Measurements from ENCODE around the gene WWOX.

The WWOX gene

GRCh38 chr16:78269256-78269655, 169.8 kb downstream of the WWOX start:
- H3K4me1 ChIP-seq (ENCODE audit: control insufficient read depth in 1 of 2, insufficient read depth in 1 of 2, low read depth in 1 of 2, low read length in 1 of 2) = no peaks in the 10 kb centered on the region
- H3K36me3 ChIP-seq = no peaks in the 10 kb centered on the region
- H3K9me3 ChIP-seq = no peaks in the 10 kb centered on the region
- no peaks in the 10 kb centered on the region for H3K27me3 ChIP-seq
- TF ChIP-seq CTCF (IDR thresholded peaks at IDR 0.05) = no peak
- H3K4me3 ChIP-seq (ENCODE audit: low read depth in 1 of 2, low read length in 1 of 2) = no peak overlapping the region
- H3K27ac ChIP-seq = no peak overlapping the region

GRCh38 chr16:78271981-78272380, 172.5 kb downstream of the WWOX start:
- H3K4me3 ChIP-seq (ENCODE audit: low read depth in 1 of 2, low read length in 1 of 2) = no peak overlapping the region
- no peak overlapping the region for H3K27ac ChIP-seq
- TF ChIP-seq CTCF (IDR thresholded peaks at IDR 0.05) = no peak
- no peaks in the 10 kb centered on the region for H3K27me3 ChIP-seq
- no peaks in the 10 kb centered on the region for H3K36me3 ChIP-seq
- H3K4me1 ChIP-seq (ENCODE audit: control insufficient read depth in 1 of 2, insufficient read depth in 1 of 2, low read depth in 1 of 2, low read length in 1 of 2) = no peaks in the 10 kb centered on the region
- no peaks in the 10 kb centered on the region for H3K9me3 ChIP-seq

- TF ChIP-seq CTCF (IDR thresholded peaks at IDR 0.05) = no peak
- no peaks in the 10 kb centered on the region for H3K36me3 ChIP-seq
Observed at GRCh38 chr16:78274771-78275170, 175.3 kb downstream of the WWOX start.

GRCh38 chr16:78275420-78275819, 176.0 kb downstream of the WWOX start:
- H3K4me3 ChIP-seq (ENCODE audit: low read depth in 1 of 2, low read length in 1 of 2) = no peak overlapping the region
- H3K4me1 ChIP-seq (ENCODE audit: control insufficient read depth in 1 of 2, insufficient read depth in 1 of 2, low read depth in 1 of 2, low read length in 1 of 2) = no peaks in the 10 kb centered on the region
- no peak overlapping the region for H3K27ac ChIP-seq
- no peaks in the 10 kb centered on the region for H3K27me3 ChIP-seq
- no peaks in the 10 kb centered on the region for H3K9me3 ChIP-seq
- H3K36me3 ChIP-seq = no peaks in the 10 kb centered on the region
- no peak for TF ChIP-seq CTCF (IDR thresholded peaks at IDR 0.05)

More at GRCh38 chr16:78274771-78275170, 175.3 kb downstream of the WWOX start:
- H3K27ac ChIP-seq = no peak overlapping the region
- H3K27me3 ChIP-seq = no peaks in the 10 kb centered on the region
- H3K4me1 ChIP-seq (ENCODE audit: control insufficient read depth in 1 of 2, insufficient read depth in 1 of 2, low read depth in 1 of 2, low read length in 1 of 2) = no peaks in the 10 kb centered on the region
- H3K4me3 ChIP-seq (ENCODE audit: low read depth in 1 of 2, low read length in 1 of 2) = no peak overlapping the region
- H3K9me3 ChIP-seq = no peaks in the 10 kb centered on the region

- no peak for TF ChIP-seq CTCF (IDR thresholded peaks at IDR 0.05)
- H3K4me1 ChIP-seq (ENCODE audit: control insufficient read depth in 1 of 2, insufficient read depth in 1 of 2, low read depth in 1 of 2, low read length in 1 of 2) = no peaks in the 10 kb centered on the region
- no peaks in the 10 kb centered on the region for H3K9me3 ChIP-seq
- no peaks in the 10 kb centered on the region for H3K36me3 ChIP-seq
- no peaks in the 10 kb centered on the region for H3K27me3 ChIP-seq
- no peak overlapping the region for H3K27ac ChIP-seq
- H3K4me3 ChIP-seq (ENCODE audit: low read depth in 1 of 2, low read length in 1 of 2) = no peak overlapping the region
Observed at GRCh38 chr16:78277321-78278055, 178.0 kb downstream of the WWOX start.
